GM19238 (cell line): Measurements from ENCODE around the gene ELP1.

Source experiments
- DNase-seq: peaks from one replicate; pipeline ENCODE4 v3.0.0; 2011; ENCODE audit warnings: low spot score; ENCODE audit not compliant: insufficient read length

ELP1 gene

DNA sequence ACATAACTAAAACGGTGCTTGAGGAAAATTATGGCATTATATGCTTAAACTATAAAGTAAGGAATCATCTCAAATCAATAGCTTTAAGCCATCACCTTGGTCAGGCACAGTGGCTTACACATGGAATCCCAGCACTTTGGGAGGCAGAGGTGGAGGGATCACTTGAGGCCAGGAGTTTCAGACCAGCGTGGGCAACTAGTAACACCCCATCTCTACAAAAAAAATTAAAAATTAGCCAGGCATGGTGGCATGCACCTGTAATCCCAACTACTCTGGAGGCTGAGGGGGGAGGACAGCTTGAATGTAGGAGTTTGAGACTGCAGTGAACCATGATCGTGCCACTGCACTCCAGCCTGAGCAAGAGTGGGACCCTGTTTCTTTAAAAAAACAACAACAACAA is 49.2 kb downstream of the ELP1 start:
- no peak for DNase-seq

DNA sequence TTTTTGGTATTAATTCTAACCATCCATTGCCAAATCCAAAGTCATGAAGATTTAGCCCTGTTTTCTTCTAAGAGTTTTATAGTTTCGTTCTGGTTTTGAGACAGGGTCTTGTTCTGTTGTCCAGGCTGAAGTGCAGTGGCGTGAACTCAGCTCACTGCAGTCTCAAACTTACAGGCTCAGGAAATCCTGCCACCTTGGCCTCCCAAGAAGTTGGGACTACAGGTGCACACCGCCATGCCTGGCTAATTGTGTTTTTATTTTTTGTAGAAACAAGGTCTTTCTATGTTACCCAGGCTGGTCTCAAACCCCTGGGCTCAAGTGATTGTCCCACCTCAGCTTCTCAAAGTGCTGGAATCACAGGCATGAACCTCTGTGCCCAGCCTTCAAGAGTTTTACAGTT is 50.8 kb downstream of the ELP1 start:
- no peak for DNase-seq

DNA sequence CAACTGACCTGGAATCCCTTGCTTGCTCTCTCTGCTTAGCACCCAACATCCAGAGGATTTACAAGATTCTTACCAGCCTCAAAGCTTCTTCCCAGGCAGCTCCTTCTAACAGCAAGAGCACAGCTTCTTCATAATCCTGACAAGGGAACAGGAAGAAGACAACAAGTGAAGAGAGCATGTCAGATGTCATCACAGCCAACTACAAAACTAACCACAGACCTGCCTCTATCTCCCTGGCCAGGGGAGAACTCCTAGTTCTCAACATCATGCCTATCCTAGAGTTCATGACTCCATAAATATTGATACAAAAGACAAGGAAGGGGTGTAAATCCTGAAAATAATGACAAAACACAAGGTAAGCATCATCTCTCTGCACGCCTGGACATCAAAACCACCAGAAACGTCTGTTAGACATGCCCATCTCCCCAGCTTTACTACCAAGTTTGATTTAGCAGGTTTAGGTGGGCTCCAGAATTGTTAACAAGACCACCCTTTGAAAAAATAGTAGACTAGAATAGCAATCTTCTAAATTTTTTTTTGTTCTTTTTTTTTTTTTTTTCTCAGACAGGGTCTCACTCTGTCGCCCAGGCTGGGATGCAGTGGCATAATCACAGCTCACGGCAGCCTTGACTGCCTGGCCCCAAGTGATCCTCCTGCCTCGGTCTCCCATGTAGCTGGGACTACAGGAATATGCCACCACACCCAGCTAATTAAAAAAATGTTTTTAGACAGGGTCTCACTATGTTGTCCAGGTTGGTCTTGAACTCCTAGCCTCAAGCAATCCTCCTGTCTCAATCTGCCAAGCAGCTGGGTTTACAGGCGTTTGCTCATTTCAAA is 51.7 kb downstream of the ELP1 start:
- no peak for DNase-seq

DNA sequence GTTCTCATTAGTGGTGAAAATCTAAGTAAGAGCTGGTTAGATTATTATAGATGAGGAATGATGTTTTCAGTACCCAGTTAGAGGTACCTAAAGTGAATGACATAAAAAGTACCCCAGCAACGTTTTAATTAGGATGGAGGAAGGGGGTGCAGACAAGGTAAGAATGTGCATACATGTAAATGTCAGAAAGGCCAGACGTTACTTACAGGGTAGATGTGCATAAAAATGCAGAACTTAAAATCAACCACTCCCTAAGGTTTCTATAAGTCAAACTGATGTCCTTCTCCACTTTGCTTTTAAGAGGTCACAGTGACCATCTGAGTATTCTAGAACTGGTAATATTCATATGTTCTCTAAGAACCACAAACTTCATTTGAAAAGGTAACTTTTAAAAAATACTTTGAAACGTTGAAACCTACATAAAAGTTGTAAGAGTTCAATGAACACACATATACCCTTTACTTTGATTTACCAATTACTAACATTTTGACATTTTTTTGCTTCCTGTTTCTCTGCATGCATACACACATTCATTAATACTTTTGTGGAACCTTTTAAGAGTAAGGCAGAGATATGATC is 53.1 kb downstream of the ELP1 start:
- DNase-seq: no peak

DNA sequence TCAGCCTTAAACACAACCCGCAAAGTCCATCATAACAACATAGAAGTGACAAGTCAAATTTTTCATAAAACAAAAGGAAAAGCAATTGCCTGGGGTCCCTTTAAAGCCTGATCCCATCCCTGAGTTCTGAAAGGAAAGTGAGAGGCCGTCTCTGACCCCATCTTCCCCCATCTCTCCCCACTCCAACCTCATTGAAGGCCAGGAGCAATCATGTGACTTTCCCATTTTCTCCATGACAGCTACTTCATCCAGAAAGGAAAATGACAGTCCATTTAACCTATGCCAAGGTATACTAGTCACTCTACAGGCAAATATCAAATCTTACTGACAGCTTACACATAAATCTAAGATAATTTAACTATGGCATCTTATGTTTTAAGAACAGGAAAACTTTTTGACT is 56.4 kb downstream of the ELP1 start:
- DNase-seq: no peak

DNA sequence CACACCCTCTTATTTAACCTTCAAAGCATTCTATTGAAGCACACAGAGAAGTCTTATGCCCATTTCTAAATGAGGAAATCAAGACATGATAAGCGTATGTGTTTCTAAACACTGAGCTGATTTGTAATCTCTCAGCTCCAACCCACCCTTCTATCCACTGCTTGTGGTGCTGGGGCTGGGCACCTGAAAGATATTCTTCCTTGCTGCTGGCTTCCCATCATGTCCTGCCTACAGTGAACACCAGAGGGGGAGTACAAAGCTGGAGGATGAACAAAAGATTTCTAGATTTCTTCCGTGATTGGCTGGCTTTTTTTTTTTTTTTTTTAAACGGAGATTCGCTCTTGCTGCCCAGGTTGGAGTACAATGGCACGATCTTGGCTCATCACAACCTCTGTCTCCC is 57.5 kb downstream of the ELP1 start:
- DNase-seq: no peak

DNA sequence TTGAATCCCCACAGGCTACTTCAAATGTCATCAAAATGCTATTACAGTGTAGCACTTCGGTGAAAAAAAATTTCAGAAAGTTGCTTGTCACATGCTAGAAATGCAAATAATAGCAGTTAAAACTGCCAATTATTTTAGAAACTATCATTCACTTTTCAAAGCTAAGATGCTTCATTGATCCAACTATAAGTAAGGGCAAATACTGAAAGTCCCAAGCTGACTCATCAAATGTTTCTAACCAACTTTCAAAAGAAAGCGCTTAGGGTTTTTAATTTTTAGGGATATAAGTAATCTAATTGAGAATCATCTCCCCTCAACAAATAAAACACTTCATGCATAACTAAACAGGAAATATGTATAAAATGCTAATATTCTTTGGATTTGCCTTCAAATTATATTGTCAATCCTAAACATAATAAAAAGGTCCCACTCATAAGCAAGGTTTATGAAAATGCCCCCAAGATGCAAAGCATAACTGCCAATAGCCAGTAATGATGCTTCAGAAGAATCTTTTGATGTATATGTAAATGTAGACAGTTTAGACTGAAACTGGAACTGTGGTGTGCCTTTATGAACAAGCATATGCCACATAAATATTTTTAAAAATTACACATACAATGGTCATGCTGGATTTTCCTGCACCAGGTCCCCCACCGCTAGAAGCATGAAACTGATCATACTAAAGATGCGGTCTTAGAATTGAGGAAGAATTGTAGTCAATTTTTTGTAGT is 59.7 kb downstream of the ELP1 start:
- no peak for DNase-seq

DNA sequence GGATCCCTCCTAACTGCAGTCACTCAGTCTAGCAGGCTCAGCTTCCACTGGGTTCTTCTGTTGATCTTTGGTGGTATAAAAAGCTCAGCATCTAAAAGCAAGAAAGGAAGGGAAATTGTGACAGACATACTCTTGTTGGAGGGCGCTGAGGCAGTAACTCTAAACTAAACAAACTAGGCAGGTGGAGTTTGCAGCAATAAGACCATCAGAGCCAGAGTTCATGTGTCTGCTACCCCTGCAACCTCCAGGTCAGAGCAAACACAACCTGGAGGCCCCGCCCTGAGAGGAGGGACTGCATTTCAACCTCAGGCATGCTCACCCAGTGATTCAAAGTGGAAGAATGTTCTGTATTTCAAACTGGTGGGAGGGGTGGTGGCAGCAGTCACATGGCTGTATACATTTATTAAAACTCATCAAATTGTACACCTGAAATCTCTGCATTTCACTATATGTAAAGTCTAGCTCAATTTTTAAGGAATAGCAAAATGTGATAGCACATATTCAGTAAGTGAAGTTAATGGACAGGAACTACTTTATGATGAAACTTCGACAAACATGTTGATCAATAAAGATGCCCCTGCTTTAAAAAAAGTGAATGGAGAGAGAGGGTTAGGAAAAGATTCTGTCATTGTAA is 64.7 kb downstream of the ELP1 start:
- DNase-seq: no peak

DNA sequence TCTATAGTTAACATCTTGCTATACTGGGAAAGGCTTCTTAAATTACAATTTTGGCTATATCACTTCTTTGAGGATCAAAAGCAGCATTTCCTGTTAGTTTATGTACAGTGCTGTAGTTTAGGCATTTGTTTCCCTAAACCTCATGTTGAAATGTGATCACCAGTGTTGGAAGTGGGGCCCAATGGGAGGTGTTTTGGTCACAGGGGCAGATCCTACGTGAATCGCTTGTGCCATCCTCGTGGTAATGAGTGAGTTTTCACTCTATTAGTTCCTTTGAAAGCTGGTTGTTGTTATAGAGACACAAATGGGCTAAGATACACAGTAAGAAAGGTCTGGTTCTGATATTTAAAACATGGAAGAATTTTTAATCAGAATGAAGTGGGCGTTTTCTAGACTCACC is 66.1 kb downstream of the ELP1 start:
- DNase-seq: no peak

DNA sequence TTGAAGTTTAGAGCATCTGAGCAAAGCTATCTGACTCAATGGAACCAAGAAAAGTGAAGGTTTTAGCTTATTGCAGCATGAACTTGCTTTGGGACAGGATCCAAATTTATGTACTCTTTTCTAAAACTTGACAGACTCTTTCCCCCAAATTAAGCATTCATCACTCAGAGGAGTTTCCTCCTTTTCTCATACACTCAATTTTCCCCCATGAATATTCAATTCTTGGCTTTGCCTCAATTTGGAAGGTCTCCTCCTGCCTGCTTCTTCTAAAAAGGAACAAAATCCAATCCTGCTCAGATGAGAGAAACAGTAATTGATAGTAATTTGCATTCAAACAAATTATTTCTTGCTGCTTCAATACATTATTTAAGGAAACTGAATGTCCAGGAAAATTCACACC is 66.8 kb downstream of the ELP1 start:
- DNase-seq: no peak

DNA sequence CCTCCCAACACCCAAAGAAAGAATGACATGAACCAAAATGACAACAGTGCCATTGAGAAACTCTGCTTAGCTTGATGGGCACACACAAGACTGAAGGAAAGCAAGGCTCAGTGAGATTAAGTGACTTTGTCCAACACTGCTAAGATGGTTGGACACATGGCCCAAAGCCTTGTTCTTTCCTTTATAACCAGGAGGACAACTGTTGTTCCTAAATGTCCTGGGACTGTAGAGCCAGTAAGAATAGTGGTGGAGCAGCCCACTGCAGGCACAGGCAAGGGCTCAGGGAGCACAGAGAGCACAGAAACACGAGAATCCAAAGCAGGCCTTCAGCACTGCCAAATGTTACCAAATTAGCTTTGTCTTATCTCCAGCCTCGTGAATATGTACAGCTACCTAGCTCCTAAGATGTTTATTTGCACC is 67.9 kb downstream of the ELP1 start:
- DNase-seq: no peak

DNA sequence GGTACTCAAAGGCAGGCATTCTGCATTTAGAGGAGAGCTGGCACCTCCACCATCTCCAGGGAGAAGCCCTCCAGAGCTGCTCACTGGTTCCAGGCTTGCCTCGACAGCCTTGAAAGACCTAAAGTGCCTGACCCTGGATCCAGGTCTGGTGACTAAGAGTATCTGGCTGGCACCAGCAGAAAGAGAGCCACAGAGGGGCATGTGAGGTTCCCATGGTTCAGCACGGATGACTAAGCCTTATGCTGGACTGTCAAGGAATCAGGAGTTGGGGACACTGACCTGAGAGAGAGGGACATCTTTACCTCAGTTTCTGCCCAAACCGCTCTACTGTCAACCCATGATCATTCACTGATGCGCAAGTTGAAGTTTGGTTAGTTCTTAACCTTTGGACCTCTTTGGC is 68.9 kb downstream of the ELP1 start:
- no peak for DNase-seq

DNA sequence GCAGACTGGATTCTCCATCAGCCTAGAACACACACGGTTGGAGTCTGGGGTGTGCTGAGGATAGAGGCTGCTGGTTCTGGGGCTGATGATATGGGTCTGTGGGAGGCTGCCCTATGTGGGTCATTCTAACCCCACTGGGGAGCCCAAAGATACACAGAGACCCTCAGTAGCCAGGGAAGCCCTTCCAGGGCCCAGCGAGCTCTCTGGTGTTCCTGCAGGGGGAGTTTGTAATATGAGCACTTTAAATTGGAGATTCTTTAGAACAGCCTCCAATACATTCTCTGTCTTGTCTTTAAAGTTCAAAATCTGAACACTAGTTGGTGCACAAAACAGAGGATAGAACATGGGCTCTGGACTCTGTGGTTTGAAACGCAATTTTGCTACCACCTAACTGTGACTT is 69.5 kb downstream of the ELP1 start:
- DNase-seq: no peak

DNA sequence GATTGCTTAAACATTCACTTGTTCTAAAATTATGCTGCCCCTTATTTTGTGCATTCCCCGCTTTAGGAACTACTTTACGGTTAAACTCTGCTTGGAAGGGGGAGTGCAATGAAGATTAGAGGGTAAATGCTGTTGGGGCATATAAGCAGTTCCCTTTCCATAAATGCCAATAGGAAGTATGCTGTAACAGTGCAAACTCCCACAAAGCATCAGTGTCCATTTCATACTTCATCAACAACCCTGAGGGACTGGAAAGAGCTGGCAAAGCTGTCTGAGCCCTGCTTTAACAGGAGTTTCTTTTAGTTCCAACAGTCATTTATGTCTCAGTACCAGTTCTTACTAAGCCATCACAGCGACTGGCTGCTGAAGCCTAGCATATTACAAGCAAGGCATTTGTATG is 70.0 kb downstream of the ELP1 start:
- DNase-seq: no peak

DNA sequence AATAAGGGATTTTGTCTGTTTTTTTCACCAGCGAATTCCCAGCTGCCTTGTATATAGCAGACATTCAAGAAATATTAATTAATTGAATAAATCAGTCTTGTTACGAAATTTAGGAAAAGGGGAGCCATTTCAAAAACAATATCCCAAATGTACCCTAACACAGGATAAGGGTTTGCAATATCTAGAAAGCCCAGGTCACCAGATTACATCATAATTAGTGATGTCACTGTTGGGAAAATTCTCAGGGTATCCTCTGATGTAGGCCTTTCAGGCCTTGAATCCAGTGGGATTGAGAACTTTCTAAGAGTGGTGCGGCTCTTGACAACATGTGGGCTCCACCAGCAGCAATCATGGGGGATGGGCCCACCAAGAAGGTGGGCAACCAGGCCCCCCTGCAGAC is 71.9 kb downstream of the ELP1 start, which contains the start of gene ACTL7A:
Gene ACTL7A, plus strand, starts transcription at position 270 of the 400 bp plus-strand sequence. Its CDS starts 57 bp downstream, at position 327.
- DNase-seq: no peak

DNA sequence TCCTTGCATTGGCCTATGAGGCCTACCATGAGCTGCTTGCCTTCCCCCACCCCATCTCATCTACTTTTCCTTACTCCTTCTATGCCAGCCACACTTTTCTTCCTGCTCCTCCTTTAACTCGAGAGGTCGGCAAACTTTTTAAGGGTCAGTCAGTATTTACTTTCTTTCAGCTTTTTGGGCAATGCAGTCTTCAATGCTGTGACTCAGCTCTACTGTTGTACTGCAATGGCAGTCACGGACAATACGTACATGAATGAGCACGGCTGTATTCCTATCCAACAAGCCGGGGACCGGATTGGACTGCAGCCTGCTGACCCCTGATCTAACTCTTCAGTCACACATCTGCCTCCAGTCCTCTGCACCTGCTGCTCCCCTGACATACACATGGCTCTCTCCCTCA is 72.5 kb downstream of the ELP1 start:
- DNase-seq: no peak

DNA sequence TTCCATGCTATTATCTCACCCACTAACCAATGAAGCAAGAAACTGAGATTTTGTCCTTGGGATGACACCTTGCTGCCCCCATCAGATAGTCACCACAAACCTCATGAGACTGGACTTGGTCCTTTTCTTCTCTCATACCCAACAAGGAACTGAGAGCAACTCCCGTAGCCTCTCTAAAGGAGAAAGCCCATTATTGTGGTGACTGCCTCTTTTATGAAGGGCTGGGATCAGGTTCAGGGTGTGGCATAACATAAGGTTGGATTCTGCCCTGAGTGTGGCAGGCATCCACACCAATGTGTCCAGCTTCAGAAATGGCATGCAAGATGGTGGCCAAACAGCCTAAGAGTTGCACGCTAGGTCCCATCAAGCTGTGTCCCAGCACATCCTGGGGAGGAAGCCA is 73.2 kb downstream of the ELP1 start:
- DNase-seq: no peak

DNA sequence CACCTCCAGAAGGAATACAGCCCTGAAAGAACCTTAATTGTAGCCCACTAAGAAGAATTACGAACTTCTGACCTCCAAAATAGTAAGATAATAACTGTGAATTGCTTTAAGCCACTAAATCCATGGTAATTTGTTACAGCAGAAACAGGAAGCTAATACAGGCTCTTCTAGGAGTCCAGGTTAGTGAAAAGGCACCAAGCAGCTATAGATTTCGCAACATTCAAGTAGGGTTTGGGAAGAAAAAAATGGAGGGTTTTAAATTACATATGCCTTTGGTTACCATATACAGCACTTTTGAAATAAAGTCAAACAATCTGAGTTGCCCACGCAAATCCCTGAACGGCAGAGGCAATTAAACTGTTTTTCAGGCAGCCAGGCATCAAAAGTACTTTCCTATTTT is 73.6 kb downstream of the ELP1 start:
- DNase-seq: no peak

DNA sequence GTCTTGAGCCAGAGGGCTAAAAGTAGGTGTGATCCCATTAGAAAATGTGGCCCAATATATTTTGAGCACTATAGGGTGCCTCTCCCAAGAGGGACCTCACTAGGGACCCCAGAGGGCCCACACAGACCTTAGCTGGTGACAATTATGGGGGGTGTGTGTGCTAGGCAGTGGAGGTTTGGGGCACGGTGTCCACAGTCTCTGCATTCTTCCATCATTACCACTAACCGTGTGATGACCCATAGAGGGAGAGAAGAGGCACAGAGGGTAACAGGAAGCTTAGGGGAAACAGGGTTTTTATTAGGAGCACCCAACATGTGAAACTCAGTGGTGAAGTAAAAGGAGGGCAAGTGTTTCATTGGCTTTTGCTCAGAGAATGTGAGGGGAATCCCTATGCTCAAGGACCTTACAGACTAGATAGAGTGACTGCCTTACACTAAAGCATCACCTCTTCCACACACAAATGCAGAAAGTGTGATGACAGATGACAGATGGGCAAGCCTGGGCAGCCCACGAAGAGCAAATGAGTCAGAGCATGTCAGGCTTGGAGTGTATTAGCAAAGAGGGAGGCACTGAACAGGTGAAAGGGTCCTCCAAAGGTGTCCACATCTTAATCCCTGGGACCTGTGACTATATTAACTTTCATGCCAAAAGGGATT is 74.3 kb downstream of the ELP1 start:
- DNase-seq: no peak

DNA sequence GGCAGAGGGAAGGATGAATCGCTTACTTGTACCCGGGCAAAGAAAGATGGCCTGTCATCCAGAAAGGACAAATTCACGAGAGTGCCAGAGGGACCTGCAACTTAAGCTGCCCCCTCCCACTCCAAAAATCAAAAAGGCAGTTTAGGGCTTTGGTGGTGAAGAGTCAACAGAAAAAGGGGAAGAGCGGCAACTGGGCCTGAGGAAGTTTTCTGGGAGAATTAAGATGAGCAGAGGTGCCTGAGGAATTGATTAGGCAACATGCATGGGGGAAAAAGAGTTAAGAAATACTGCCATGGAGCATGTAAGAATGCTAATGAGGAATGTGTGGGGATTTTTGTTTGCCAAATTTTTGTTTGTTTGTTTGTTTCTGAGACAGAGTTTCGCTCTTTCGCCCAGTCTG is 76.4 kb downstream of the ELP1 start:
- no peak for DNase-seq

DNA sequence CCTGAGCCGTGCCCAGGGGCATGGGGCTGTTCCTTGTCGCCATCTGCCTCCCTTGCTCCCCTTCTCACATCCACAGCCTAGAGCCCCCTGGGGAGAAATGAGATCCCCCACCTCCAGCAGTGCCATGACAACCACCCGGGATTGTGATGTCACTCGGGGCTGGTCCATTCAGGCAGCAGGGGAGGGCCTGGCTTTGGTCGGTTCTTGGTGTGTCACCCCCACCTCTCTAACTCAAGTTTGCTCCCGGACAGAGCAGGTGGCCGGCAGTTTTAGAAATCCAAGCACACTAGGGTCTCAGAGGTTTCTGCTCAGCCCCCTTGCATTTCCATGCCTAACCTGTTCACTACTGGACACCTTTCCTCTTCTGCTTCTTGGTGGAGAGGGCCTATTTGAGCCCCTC is 78.0 kb downstream of the ELP1 start, which contains the start of gene ACTL7B:
Gene ACTL7B, minus strand, starts transcription at position 99 of the 400 bp plus-strand sequence. Its CDS starts 56 bp downstream, at position 43.
- DNase-seq: no peak
